HepG2 (cell line): ENCODE measurements around the gene MARCHF9. TPM values are rescaled to one million over a fixed set of nuclear protein-coding genes. Genes with fewer than 3 reads are reported as not detected.

Experiments
- CC2D1A ChIP-seq: sonication (generic); formaldehyde crosslinking; IDR thresholded peaks from 2 replicates; pipeline ENCODE4 v1.8.1; 2023; ENCODE audit warnings: mild to moderate bottlenecking, missing genetic modification reagents
- HNRNPH1 ChIP-seq: fragments of 200-400 bp; formaldehyde crosslinking; optimal IDR thresholded peaks from 2 replicates; pipeline ENCODE3; 2017; ENCODE audit warnings: mild to moderate bottlenecking, low read depth, low read length
- MXI1 ChIP-seq: IDR thresholded peaks from 3 replicates; pipeline ENCODE4 v1.6.1; 2012; ENCODE audit warnings: low read depth, low read length, inconsistent platforms, borderline replicate concordance
- NFKBIZ ChIP-seq: IDR thresholded peaks from 2 replicates; pipeline ENCODE4 v1.6.1; 2018; ENCODE audit warnings: missing genetic modification reagents, missing compliant biosample characterization
- SIN3B ChIP-seq: fragments of 150-350 bp; IDR thresholded peaks from 2 replicates; pipeline ENCODE4 v1.6.1; 2014; ENCODE audit warnings: low read length
- SMAD3 ChIP-seq: sonication (generic); formaldehyde crosslinking; IDR thresholded peaks from 2 replicates; pipeline ENCODE4 v1.4.0; 2020; ENCODE audit warnings: missing genetic modification reagents
- SP4 ChIP-seq: sonication (generic); formaldehyde crosslinking; IDR thresholded peaks from 2 replicates; pipeline ENCODE4 v1.8.1; 2023; ENCODE audit warnings: mild to moderate bottlenecking, missing genetic modification reagents
- SP5 ChIP-seq: IDR thresholded peaks from 2 replicates; pipeline ENCODE4 v1.6.1; 2016; ENCODE audit warnings: low read depth, borderline replicate concordance
- TBL1XR1 ChIP-seq: fragments of 150-350 bp; IDR thresholded peaks from 2 replicates; pipeline ENCODE4 v1.6.1; 2014; ENCODE audit warnings: borderline replicate concordance, low read length; ENCODE audit not compliant: partially characterized antibody
- ZEB1 ChIP-seq: IDR thresholded peaks from 2 replicates; pipeline ENCODE4 v1.6.1; 2012; ENCODE audit warnings: mild to moderate bottlenecking, low read depth, inconsistent platforms; ENCODE audit not compliant: insufficient replicate concordance
- ZKSCAN1 ChIP-seq: fragments of 150-350 bp; IDR thresholded peaks from 2 replicates; pipeline ENCODE4 v1.6.1; 2014; ENCODE audit warnings: low read length
- ZNF260 ChIP-seq: sonication (generic); formaldehyde crosslinking; IDR thresholded peaks from 2 replicates; pipeline ENCODE4 v1.4.0; 2020; ENCODE audit warnings: missing genetic modification reagents, low read depth, mild to moderate bottlenecking, borderline replicate concordance
- ZNF660 ChIP-seq: sonication (generic); formaldehyde crosslinking; IDR thresholded peaks from 2 replicates; pipeline ENCODE4 v1.5.1; 2020; ENCODE audit warnings: mild to moderate bottlenecking, low read depth, missing genetic modification reagents, borderline replicate concordance
- ZNF7 ChIP-seq: IDR thresholded peaks from 2 replicates; pipeline ENCODE4 v1.6.1; 2016; ENCODE audit warnings: missing biosample characterization, missing genetic modification reagents
- polyA plus RNA-seq, 8 experiments: library from polyadenylated mRNA; depleted of rRNA in 3 of 8; stranded (reverse) in 7 of 8; unstranded in 1 of 8; fragments of >200 nt; fragmentation: Illumina TruSeq in 4 of 8; extraction: Trizol in 4 of 8; gene quantifications; 2 replicates each; pipeline versions ENCODE4 v1.2.1 to v1.2.3, GENCODE V29; 2011 to 2016; ENCODE audit warnings: low read depth in 4 of 8, missing spikeins in 1 of 8, mixed read lengths in 1 of 8; ENCODE audit not compliant: insufficient read depth in 1 of 8
- total RNA-seq, 5 experiments: library from RNA; depleted of rRNA; stranded (reverse); fragments of >200 nt; fragmentation: Illumina TruSeq; extraction: Trizol; gene quantifications; 2 replicates each; pipeline ENCODE4 v1.2.3, GENCODE V29; 2016; ENCODE audit warnings: low read depth in 1 of 5
- TF ChIP-seq, protein P1 (sequence below): IDR thresholded peaks from 2 replicates; pipeline ENCODE4 v1.6.1; 2016; ENCODE audit warnings: mild to moderate bottlenecking
- TF ChIP-seq, protein P2 (sequence below): sonication (generic); formaldehyde crosslinking; IDR thresholded peaks from 2 replicates; pipeline ENCODE4 v1.4.0; 2020; ENCODE audit warnings: mild to moderate bottlenecking, missing genetic modification reagents
- TF ChIP-seq, protein P3 (sequence below): sonication (generic); formaldehyde crosslinking; IDR thresholded peaks from 2 replicates; pipeline ENCODE4 v1.4.0; 2020; ENCODE audit warnings: missing genetic modification reagents, borderline replicate concordance
- TF ChIP-seq, protein P4 (sequence below): IDR thresholded peaks from 2 replicates; pipeline ENCODE4 v1.6.1; 2016; ENCODE audit warnings: missing biosample characterization, missing genetic modification reagents, low read depth
- TF ChIP-seq, protein P5 (sequence below): sonication (generic); formaldehyde crosslinking; IDR thresholded peaks from 2 replicates; pipeline ENCODE4 v1.5.0; 2020; ENCODE audit warnings: mild to moderate bottlenecking, low read depth, missing genetic modification reagents, borderline replicate concordance

Gene MARCHF9
- total and polyA plus RNA-seq, 2 of the 13 experiments (the other 11 are each of a cell fraction or from before 2014, with no cell fraction given) = 5.7 to 9.6 TPM

DNA sequence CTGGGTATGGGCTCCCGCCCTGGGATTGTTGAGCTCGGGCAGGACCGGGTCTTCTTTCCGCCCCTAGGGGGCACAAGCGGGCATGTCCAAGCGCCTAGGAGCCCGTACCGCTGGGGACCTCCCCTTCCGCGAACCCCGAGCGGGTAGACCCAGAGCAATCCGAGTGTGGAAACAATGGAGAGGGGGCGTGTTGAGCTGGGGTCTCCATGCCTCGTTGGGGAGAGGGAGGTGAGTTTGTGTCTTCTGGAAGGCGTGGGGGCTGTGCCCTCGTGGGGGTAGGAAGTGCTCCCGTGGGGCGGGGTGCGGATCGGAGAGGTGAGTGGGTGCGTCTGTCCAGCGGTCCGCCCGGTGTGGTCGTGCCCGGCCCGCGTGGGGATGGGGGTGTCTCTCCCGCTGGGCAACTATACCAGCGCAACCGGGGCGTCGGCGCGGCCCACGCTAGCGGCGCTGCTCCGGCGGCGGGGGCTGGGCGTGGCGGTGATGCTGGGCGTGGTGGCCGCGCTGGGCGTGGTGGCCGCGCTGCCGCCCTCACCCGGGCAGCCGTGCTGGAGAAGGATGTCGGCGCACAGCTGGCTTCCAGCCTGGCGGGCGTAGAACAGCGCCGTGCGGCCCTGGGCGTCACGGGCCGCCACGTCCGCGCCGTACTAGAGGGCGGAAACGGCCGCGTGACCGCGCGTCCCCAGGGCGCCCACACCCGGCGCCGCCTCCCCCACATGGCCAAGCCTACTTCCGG is 28.6 kb upstream of the MARCHF9 start (continued):
- TF ChIP-seq, protein P1, sequence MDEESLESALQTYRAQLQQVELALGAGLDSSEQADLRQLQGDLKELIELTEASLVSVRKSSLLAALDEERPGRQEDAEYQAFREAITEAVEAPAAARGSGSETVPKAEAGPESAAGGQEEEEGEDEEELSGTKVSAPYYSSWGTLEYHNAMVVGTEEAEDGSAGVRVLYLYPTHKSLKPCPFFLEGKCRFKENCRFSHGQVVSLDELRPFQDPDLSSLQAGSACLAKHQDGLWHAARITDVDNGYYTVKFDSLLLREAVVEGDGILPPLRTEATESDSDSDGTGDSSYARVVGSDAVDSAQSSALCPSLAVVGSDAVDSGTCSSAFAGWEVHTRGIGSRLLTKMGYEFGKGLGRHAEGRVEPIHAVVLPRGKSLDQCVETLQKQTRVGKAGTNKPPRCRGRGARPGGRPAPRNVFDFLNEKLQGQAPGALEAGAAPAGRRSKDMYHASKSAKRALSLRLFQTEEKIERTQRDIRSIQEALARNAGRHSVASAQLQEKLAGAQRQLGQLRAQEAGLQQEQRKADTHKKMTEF (CRISPR knock-in tag) = peak; percentile 47
- TF ChIP-seq MXI1 (peak; percentile 32; the same call in 2 of the 3 replicates), SP4 (peak; percentile 58; the same call in 1 of the 2 replicates), ZKSCAN1 (no peak), ZEB1 (no peak), ZNF260 (CRISPR knock-in tag) (no peak), ZNF660 (CRISPR knock-in tag) (no peak), TBL1XR1 (no peak), HNRNPH1 (no peak), SIN3B (no peak), SMAD3 (CRISPR knock-in tag) (0 out of 2 replicates have a peak, but pooled peaks have one; percentile 25), NFKBIZ (CRISPR knock-in tag) (no peak; the same call in 1 of the 2 replicates), CC2D1A (no peak), ZNF7 (CRISPR knock-in tag) (no peak), SP5 (CRISPR knock-in tag) (no peak)
- TF ChIP-seq, protein P2, sequence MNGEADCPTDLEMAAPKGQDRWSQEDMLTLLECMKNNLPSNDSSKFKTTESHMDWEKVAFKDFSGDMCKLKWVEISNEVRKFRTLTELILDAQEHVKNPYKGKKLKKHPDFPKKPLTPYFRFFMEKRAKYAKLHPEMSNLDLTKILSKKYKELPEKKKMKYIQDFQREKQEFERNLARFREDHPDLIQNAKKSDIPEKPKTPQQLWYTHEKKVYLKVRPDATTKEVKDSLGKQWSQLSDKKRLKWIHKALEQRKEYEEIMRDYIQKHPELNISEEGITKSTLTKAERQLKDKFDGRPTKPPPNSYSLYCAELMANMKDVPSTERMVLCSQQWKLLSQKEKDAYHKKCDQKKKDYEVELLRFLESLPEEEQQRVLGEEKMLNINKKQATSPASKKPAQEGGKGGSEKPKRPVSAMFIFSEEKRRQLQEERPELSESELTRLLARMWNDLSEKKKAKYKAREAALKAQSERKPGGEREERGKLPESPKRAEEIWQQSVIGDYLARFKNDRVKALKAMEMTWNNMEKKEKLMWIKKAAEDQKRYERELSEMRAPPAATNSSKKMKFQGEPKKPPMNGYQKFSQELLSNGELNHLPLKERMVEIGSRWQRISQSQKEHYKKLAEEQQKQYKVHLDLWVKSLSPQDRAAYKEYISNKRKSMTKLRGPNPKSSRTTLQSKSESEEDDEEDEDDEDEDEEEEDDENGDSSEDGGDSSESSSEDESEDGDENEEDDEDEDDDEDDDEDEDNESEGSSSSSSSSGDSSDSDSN (CRISPR knock-in tag) = peak; percentile 53; the same call in 1 of the 2 replicates
- TF ChIP-seq, protein P3, sequence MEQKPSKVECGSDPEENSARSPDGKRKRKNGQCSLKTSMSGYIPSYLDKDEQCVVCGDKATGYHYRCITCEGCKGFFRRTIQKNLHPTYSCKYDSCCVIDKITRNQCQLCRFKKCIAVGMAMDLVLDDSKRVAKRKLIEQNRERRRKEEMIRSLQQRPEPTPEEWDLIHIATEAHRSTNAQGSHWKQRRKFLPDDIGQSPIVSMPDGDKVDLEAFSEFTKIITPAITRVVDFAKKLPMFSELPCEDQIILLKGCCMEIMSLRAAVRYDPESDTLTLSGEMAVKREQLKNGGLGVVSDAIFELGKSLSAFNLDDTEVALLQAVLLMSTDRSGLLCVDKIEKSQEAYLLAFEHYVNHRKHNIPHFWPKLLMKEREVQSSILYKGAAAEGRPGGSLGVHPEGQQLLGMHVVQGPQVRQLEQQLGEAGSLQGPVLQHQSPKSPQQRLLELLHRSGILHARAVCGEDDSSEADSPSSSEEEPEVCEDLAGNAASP = no peak
- TF ChIP-seq, protein P4, sequence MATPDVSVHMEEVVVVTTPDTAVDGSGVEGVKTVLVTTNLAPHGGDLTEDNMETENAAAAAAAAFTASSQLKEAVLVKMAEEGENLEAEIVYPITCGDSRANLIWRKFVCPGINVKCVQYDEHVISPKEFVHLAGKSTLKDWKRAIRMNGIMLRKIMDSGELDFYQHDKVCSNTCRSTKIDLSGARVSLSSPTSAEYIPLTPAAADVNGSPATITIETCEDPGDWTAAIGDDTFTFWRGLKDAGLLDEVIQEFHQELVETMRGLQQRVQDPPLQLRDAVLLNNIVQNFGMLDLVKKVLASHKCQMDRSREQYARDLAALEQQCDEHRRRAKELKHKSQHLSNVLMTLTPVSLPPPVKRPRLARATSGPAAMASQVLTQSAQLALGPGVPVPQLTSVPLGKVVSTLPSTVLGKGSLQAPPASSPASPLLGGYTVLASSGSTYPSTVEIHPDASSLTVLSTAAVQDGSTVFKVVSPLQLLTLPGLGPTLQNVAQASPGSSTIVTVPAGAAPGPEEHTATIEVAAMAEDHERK = no peak
- TF ChIP-seq, protein P5, sequence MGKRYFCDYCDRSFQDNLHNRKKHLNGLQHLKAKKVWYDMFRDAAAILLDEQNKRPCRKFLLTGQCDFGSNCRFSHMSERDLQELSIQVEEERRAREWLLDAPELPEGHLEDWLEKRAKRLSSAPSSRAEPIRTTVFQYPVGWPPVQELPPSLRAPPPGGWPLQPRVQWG (CRISPR knock-in tag) = no peak
